ES-I3 (cell line): ENCODE data around the gene PRDX5.

Source experiments
- H3K36me3 ChIP-seq: 2 replicates; pipeline ENCODE4 v1.6.1; 2013; ENCODE audit warnings: mild to moderate bottlenecking, low read length, control low read depth, moderate library complexity; ENCODE audit not compliant: insufficient read depth
- H3K4me1 ChIP-seq: 2 replicates; pipeline ENCODE4 v1.6.1; 2013; ENCODE audit warnings: mild to moderate bottlenecking, control low read depth, low read length; ENCODE audit not compliant: insufficient read depth
- H3K9ac ChIP-seq: 2 replicates; pipeline ENCODE4 v1.6.1; 2013; ENCODE audit warnings: low read depth, mild to moderate bottlenecking, low read length, moderate library complexity
- H3K9me3 ChIP-seq: 2 replicates; pipeline ENCODE4 v1.6.1; 2013; ENCODE audit warnings: mild to moderate bottlenecking, low read length, moderate library complexity; ENCODE audit not compliant: control insufficient read depth, insufficient read depth

The PRDX5 gene

GRCh38 chr11:64284962-64285884 lies 32.7 kb upstream of the PRDX5 start, which contains the start of gene GPR137:
GPR137 (plus strand) TSS chr11:64285848; CDS start chr11:64286525, 677 bp downstream.
- H3K36me3 ChIP-seq: no peaks in the 10 kb centered on the region; the same call in 1 of the 2 replicates
- H3K9ac ChIP-seq: peak within 1 kb of the TSS; percentile 92
- 0 out of 2 replicates have a peak, but pooled peaks cover 4% of the 10 kb centered on the region for H3K4me1 ChIP-seq
- H3K9me3 ChIP-seq: no peaks in the 10 kb centered on the region

GRCh38 chr11:64285885-64286800 lies 31.8 kb upstream of the PRDX5 start:
- no peaks in the 10 kb centered on the region; the same call in 1 of the 2 replicates for H3K36me3 ChIP-seq
- H3K9ac ChIP-seq: peak overlapping the region; percentile 92
- H3K4me1 ChIP-seq: 0 out of 2 replicates have a peak, but pooled peaks cover 4% of the 10 kb centered on the region
- H3K9me3 ChIP-seq: no peaks in the 10 kb centered on the region

GRCh38 chr11:64286801-64287159 lies 31.1 kb upstream of the PRDX5 start:
- no peaks in the 10 kb centered on the region for H3K9me3 ChIP-seq
- no peaks in the 10 kb centered on the region; the same call in 1 of the 2 replicates for H3K36me3 ChIP-seq
- H3K4me1 ChIP-seq: 0 out of 2 replicates have a peak, but pooled peaks cover 4% of the 10 kb centered on the region
- H3K9ac ChIP-seq: no peak overlapping the region

GRCh38 chr11:64287676-64288352 lies 30.1 kb upstream of the PRDX5 start:
- Histone ChIP-seq H3K4me1 (0 out of 2 replicates have a peak, but pooled peaks cover 4% of the 10 kb centered on the region), H3K9me3 (no peaks in the 10 kb centered on the region), H3K9ac (no peak overlapping the region), H3K36me3 (no peaks in the 10 kb centered on the region)

GRCh38 chr11:64288353-64288750 lies 29.6 kb upstream of the PRDX5 start:
- no peak overlapping the region for H3K9ac ChIP-seq
- H3K36me3 ChIP-seq: no peaks in the 10 kb centered on the region

GRCh38 chr11:64289002-64289564 lies 28.8 kb upstream of the PRDX5 start:
- H3K9ac ChIP-seq: no peak overlapping the region

More at GRCh38 chr11:64288353-64288750, 29.6 kb upstream of the PRDX5 start:
- Histone ChIP-seq H3K4me1 (0 out of 2 replicates have a peak, but pooled peaks cover 4% of the 10 kb centered on the region), H3K9me3 (no peaks in the 10 kb centered on the region)

GRCh38 chr11:64290352-64291261 lies 27.3 kb upstream of the PRDX5 start:
- H3K36me3 ChIP-seq: no peaks in the 10 kb centered on the region
- peak overlapping the region; percentile 60 for H3K9ac ChIP-seq
- H3K9me3 ChIP-seq: no peaks in the 10 kb centered on the region
- 0 out of 2 replicates have a peak, but pooled peaks cover 4% of the 10 kb centered on the region for H3K4me1 ChIP-seq

More at GRCh38 chr11:64289002-64289564, 28.8 kb upstream of the PRDX5 start:
- no peaks in the 10 kb centered on the region for H3K9me3 ChIP-seq
- H3K36me3 ChIP-seq: no peaks in the 10 kb centered on the region
- 0 out of 2 replicates have a peak, but pooled peaks cover 4% of the 10 kb centered on the region for H3K4me1 ChIP-seq

- Histone ChIP-seq H3K36me3 (no peaks in the 10 kb centered on the region), H3K9ac (peak within 1 kb of the TSS; percentile 60), H3K9me3 (no peaks in the 10 kb centered on the region; the same call in 1 of the 2 replicates), H3K4me1 (0 out of 2 replicates have a peak, but pooled peaks cover 2% of the 10 kb centered on the region)
Measured at GRCh38 chr11:64291262-64291751, 26.6 kb upstream of the PRDX5 start, which contains the start of gene KCNK4. KCNK4 (plus strand) TSS chr11:64291302; CDS start chr11:64293019, 1,717 bp downstream.

GRCh38 chr11:64291752-64292459 lies 26.0 kb upstream of the PRDX5 start:
- H3K9ac ChIP-seq: peak overlapping the region; percentile 60

GRCh38 chr11:64292460-64293254 lies 25.3 kb upstream of the PRDX5 start:
- no peaks in the 10 kb centered on the region; the same call in 1 of the 2 replicates for H3K9me3 ChIP-seq
- H3K4me1 ChIP-seq: no peaks in the 10 kb centered on the region
- H3K36me3 ChIP-seq: no peaks in the 10 kb centered on the region
- peak overlapping the region; percentile 60 for H3K9ac ChIP-seq

More at GRCh38 chr11:64291752-64292459, 26.0 kb upstream of the PRDX5 start:
- no peaks in the 10 kb centered on the region for H3K4me1 ChIP-seq
- H3K36me3 ChIP-seq: no peaks in the 10 kb centered on the region
- H3K9me3 ChIP-seq: no peaks in the 10 kb centered on the region; the same call in 1 of the 2 replicates

GRCh38 chr11:64294774-64295173 lies 23.1 kb upstream of the PRDX5 start:
- no peak overlapping the region for H3K9ac ChIP-seq
- no peaks in the 10 kb centered on the region; the same call in 1 of the 2 replicates for H3K9me3 ChIP-seq
- no peaks in the 10 kb centered on the region for H3K36me3 ChIP-seq
- H3K4me1 ChIP-seq: no peaks in the 10 kb centered on the region; the same call in 1 of the 2 replicates
